H9 (cell line): Measurements from ENCODE around the gene PPARA. TPM values are rescaled to one million over a fixed set of nuclear protein-coding genes. Genes with fewer than 3 reads are reported as not detected.

Experiments
- DNase-seq: peaks from one replicate; pipeline ENCODE4 v3.0.0-alpha.2; 2017
- H2AFZ ChIP-seq: one replicate; pipeline ENCODE4 v1.6.1; 2013; ENCODE audit warnings: mild to moderate bottlenecking, low read length, control low read depth, moderate library complexity
- H2AK5ac ChIP-seq: 2 replicates; pipeline ENCODE4 v1.6.1; 2013; ENCODE audit warnings: low read length, control low read depth, mixed read lengths; ENCODE audit not compliant: insufficient read length
- H2BK120ac ChIP-seq: one replicate; pipeline ENCODE4 v1.6.1; 2013; ENCODE audit warnings: low read depth, mild to moderate bottlenecking, low read length, control low read depth, inconsistent platforms; ENCODE audit not compliant: poor library complexity, severe bottlenecking
- H2BK12ac ChIP-seq: 2 replicates; pipeline ENCODE4 v1.6.1; 2013; ENCODE audit warnings: low read length, control low read depth, mixed read lengths, low read depth; ENCODE audit not compliant: insufficient read length
- H2BK15ac ChIP-seq: 2 replicates; pipeline ENCODE4 v1.6.1; 2013; ENCODE audit warnings: low read depth, low read length, control low read depth
- H2BK20ac ChIP-seq: one replicate; pipeline ENCODE4 v1.6.1; 2013; ENCODE audit warnings: low read depth, mild to moderate bottlenecking, low read length, control low read depth, inconsistent platforms; ENCODE audit not compliant: poor library complexity, severe bottlenecking
- H2BK5ac ChIP-seq: 2 replicates; pipeline ENCODE4 v1.6.1; 2013; ENCODE audit warnings: low read length, control low read depth, mixed read lengths; ENCODE audit not compliant: insufficient read length
- H3K14ac ChIP-seq: 2 replicates; pipeline ENCODE4 v1.6.1; 2013; ENCODE audit warnings: low read length, control low read depth; ENCODE audit not compliant: insufficient read depth
- H3K18ac ChIP-seq: 2 replicates; pipeline ENCODE4 v1.6.1; 2013; ENCODE audit warnings: low read depth, mild to moderate bottlenecking, mixed read lengths, low read length, control low read depth; ENCODE audit not compliant: insufficient read length
- H3K23ac ChIP-seq: 2 replicates; pipeline ENCODE4 v1.6.1; 2013; ENCODE audit warnings: low read length, control low read depth, mixed read lengths, low read depth; ENCODE audit not compliant: insufficient read length
- H3K23me2 ChIP-seq: 2 replicates; pipeline ENCODE4 v1.6.1; 2013; ENCODE audit warnings: low read depth, mild to moderate bottlenecking, mixed read lengths, low read length, control low read depth; ENCODE audit not compliant: insufficient read length, poor library complexity, severe bottlenecking
- H3K27ac ChIP-seq: 2 replicates; pipeline ENCODE4 v1.5.1; 2013; ENCODE audit warnings: low read length, control low read depth, mixed read lengths, low read depth; ENCODE audit not compliant: insufficient read length
- H3K27me3 ChIP-seq: 2 replicates; pipeline ENCODE4 v1.6.1; 2013; ENCODE audit warnings: low read length, control low read depth, inconsistent platforms; ENCODE audit not compliant: insufficient read depth
- H3K4ac ChIP-seq: 2 replicates; pipeline ENCODE4 v1.6.1; 2013; ENCODE audit warnings: low read depth, mild to moderate bottlenecking, control low read depth, inconsistent platforms, low read length, moderate library complexity
- H3K4me1 ChIP-seq: 2 replicates; pipeline ENCODE4 v1.6.1; 2013; ENCODE audit warnings: low read length, control low read depth, inconsistent platforms; ENCODE audit not compliant: insufficient read depth
- H3K4me2 ChIP-seq: 2 replicates; pipeline ENCODE4 v1.6.1; 2013; ENCODE audit warnings: low read length, control low read depth, mixed read lengths; ENCODE audit not compliant: insufficient read length, insufficient read depth
- H3K56ac ChIP-seq: 2 replicates; pipeline ENCODE4 v1.6.1; 2013; ENCODE audit warnings: low read depth, mild to moderate bottlenecking, mixed read lengths, low read length, control low read depth; ENCODE audit not compliant: insufficient read length
- H3K79me1 ChIP-seq: 2 replicates; pipeline ENCODE4 v1.6.1; 2013; ENCODE audit warnings: low read depth, mild to moderate bottlenecking, moderate library complexity, low read length, control low read depth, inconsistent platforms; ENCODE audit not compliant: insufficient read depth, poor library complexity, severe bottlenecking
- H3K79me2 ChIP-seq: 2 replicates; pipeline ENCODE4 v1.6.1; 2013; ENCODE audit warnings: low read length, control low read depth, inconsistent platforms; ENCODE audit not compliant: insufficient read depth
- H3K9ac ChIP-seq: 2 replicates; pipeline ENCODE4 v1.6.1; 2013; ENCODE audit warnings: low read length, control low read depth, mixed read lengths; ENCODE audit not compliant: insufficient read length; ENCODE audit errors: extremely low read depth
- H3K9me3 ChIP-seq: one replicate; pipeline ENCODE4 v1.6.1; 2013; ENCODE audit warnings: low read depth, low read length, inconsistent platforms; ENCODE audit not compliant: control insufficient read depth
- H3T11ph ChIP-seq: one replicate; pipeline ENCODE4 v1.6.1; 2013; ENCODE audit warnings: mild to moderate bottlenecking, low read length, control low read depth, inconsistent platforms
- H4K20me1 ChIP-seq: one replicate; pipeline ENCODE4 v1.6.1; 2013; ENCODE audit not compliant: control insufficient read depth, insufficient read length, insufficient read depth
- H4K5ac ChIP-seq: 2 replicates; pipeline ENCODE4 v1.6.1; 2013; ENCODE audit warnings: low read depth, mild to moderate bottlenecking, mixed read lengths, low read length, control low read depth; ENCODE audit not compliant: insufficient read length
- H4K8ac ChIP-seq: replicated peaks from 2 replicates; pipeline ENCODE4 v1.6.1; 2013; ENCODE audit warnings: low read length, control low read depth, mixed read lengths, low read depth; ENCODE audit not compliant: insufficient read length
- H4K91ac ChIP-seq: 2 replicates; pipeline ENCODE4 v1.6.1; 2013; ENCODE audit warnings: low read depth, mild to moderate bottlenecking, moderate library complexity, mixed read lengths, low read length, control low read depth; ENCODE audit not compliant: insufficient read length
- H3K27ac Mint-ChIP-seq, 3 experiments: 2 replicates in 2 of 3; 3 replicates in 1 of 3; pipeline ENCODE4 v1.8.0; 2020 to 2021; ENCODE audit warnings: mixed read lengths in 3 of 3, mild to moderate bottlenecking in 1 of 3, moderate library complexity in 1 of 3
- H3K27me3 Mint-ChIP-seq: 2 replicates; pipeline ENCODE4 v1.8.0; 2021; ENCODE audit warnings: low read depth, mild to moderate bottlenecking, moderate library complexity, mixed read lengths
- H3K36me3 Mint-ChIP-seq, 3 experiments: 2 replicates in 2 of 3; 3 replicates in 1 of 3; pipeline ENCODE4 v1.8.0; 2020 to 2021; ENCODE audit warnings: low read depth in 3 of 3, mixed read lengths in 3 of 3; ENCODE audit not compliant: insufficient read depth in 1 of 3
- H3K4me1 Mint-ChIP-seq, 2 experiments: 2 replicates each; pipeline ENCODE4 v1.8.0; 2020; ENCODE audit warnings: mixed read lengths in 2 of 2
- H3K4me3 Mint-ChIP-seq, 2 experiments: 2 replicates in 1 of 2; 3 replicates in 1 of 2; pipeline ENCODE4 v1.8.0; 2020 to 2021; ENCODE audit warnings: mild to moderate bottlenecking in 2 of 2, mixed read lengths in 2 of 2, moderate library complexity in 1 of 2
- H3K9me3 Mint-ChIP-seq, 2 experiments: 2 replicates in 1 of 2; 3 replicates in 1 of 2; pipeline ENCODE4 v1.8.0; 2020; ENCODE audit warnings: mild to moderate bottlenecking in 2 of 2, mixed read lengths in 2 of 2, moderate library complexity in 1 of 2
- WGBS: extraction: QIAGEN DNeasy Blood & Tissue Kit; methylation state at CpG from one replicate; pipeline ENCODE4 v1.1.7; 2013; ENCODE audit warnings: missing lambda C conversion rate, low lambda C conversion rate, mixed read lengths; ENCODE audit not compliant: insufficient read length; ENCODE audit errors: extremely low coverage; 5-methylcytosine and 5-hydroxymethylcytosine counted together
- total RNA-seq: library from RNA; stranded (reverse); gene quantifications from 2 replicates; pipeline ENCODE4 v1.2.1, GENCODE V29; 2021
- TF ChIP-seq, protein P1 (sequence below): fragments of 200-600 bp; sonication (generic); conservative IDR thresholded peaks from 3 replicates; pipeline ENCODE4 v1.8.0; 2021; ENCODE audit warnings: antibody characterized with exemption, mild to moderate bottlenecking

Gene PPARA
- total RNA-seq, 1 experiment from 2014 or later: 7.3 TPM

DNA sequence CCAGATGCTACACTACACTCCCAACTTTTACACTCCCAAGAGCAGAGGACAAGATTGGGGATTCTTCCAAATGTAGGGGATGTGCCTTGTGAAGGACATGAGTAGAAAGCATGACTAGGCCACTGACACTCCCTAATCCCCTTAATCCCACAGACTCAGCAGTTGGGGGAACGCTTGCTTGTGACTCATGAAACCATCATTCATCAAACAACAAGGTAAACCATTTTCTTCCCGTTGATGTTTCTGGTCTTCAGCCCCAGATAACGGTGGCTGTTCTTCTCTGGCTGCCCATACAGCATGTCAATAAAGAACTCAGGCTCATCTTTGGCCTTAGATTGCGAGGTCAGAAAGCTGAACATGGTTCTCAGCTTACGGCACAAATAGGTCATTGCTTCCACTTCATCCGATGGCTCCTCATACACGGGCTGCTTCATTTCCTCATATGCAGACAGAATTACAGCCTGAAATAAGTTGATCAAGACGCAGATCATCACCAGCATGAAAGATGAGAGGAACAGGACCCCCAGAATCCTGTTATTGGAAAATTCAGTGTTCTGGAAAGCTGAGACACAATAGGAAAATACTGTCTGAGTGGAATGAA is 106.1 kb downstream of the PPARA start:
- Mint-ChIP-seq H3K4me1 (peaks cover 3 to 4% of the 10 kb centered on the region in 2 experiments), H3K27me3 (peaks cover 55% of the 10 kb centered on the region), H3K4me3 (no peak overlapping the region), H3K27ac (no peak overlapping the region), H3K9me3 (peaks cover under 1 to 51% of the 10 kb centered on the region in 2 experiments), H3K36me3 (peaks cover 0 to 13% (median 9%) of the 10 kb centered on the region in 3 experiments; a peak in 6 of 7 replicates)
- no CpG with 5 or more reads among the region's 8 CpGs for WGBS
- Histone ChIP-seq H3K4me1 (no peaks in the 10 kb centered on the region), H3T11ph (no peak overlapping the region), H3K79me2 (no peaks in the 10 kb centered on the region), H2BK20ac (no peak overlapping the region), H4K5ac (no peak overlapping the region), H3K4me2 (no peak overlapping the region), H3K14ac (no peak overlapping the region), H3K9ac (no peak overlapping the region), H3K23me2 (no peaks in the 10 kb centered on the region), H2AK5ac (no peak overlapping the region), H3K18ac (no peak overlapping the region), H2BK15ac (no peak overlapping the region), H4K20me1 (no peaks in the 10 kb centered on the region), H3K27ac (no peak overlapping the region), H4K8ac (no peak overlapping the region), H3K56ac (no peak overlapping the region), H2AFZ (no peak overlapping the region), H3K23ac (no peak overlapping the region), H3K9me3 (no peaks in the 10 kb centered on the region), H4K91ac (no peak overlapping the region), H2BK120ac (no peak overlapping the region), H3K27me3 (peaks cover 6% of the 10 kb centered on the region; the same call in 1 of the 2 replicates), H2BK5ac (no peak overlapping the region), H3K4ac (no peak overlapping the region), H2BK12ac (no peak overlapping the region), H3K79me1 (no peaks in the 10 kb centered on the region)
- DNase-seq: no peak
- TF ChIP-seq, protein P1, sequence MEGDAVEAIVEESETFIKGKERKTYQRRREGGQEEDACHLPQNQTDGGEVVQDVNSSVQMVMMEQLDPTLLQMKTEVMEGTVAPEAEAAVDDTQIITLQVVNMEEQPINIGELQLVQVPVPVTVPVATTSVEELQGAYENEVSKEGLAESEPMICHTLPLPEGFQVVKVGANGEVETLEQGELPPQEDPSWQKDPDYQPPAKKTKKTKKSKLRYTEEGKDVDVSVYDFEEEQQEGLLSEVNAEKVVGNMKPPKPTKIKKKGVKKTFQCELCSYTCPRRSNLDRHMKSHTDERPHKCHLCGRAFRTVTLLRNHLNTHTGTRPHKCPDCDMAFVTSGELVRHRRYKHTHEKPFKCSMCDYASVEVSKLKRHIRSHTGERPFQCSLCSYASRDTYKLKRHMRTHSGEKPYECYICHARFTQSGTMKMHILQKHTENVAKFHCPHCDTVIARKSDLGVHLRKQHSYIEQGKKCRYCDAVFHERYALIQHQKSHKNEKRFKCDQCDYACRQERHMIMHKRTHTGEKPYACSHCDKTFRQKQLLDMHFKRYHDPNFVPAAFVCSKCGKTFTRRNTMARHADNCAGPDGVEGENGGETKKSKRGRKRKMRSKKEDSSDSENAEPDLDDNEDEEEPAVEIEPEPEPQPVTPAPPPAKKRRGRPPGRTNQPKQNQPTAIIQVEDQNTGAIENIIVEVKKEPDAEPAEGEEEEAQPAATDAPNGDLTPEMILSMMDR: no peak
